Colonic mucosa (tissue), 4 donors: ENCODE data around the gene YEATS2. TPM values are rescaled to one million over a fixed set of nuclear protein-coding genes. Genes with fewer than 3 reads are reported as not detected.
"Not testable (repeated sequence)": the region's sequence is repeated elsewhere in the genome, so short reads cannot be mapped to it uniquely, and the experiment has no call there.

Experiments used
- DNase-seq: peaks from one replicate; pipeline ENCODE4 v3.0.0-alpha.2; 2020
- H3K27ac ChIP-seq: fragments of 200-600 bp; one replicate; pipeline ENCODE4 v1.8.0; 2021
- H3K27me3 ChIP-seq: fragments of 200-600 bp; one replicate; pipeline ENCODE4 v1.8.0; 2021
- H3K36me3 ChIP-seq: fragments of 200-600 bp; one replicate; pipeline ENCODE4 v1.8.0; 2021
- H3K4me1 ChIP-seq: fragments of 200-600 bp; one replicate; pipeline ENCODE4 v1.8.0; 2021; ENCODE audit warnings: mild to moderate bottlenecking
- H3K4me3 ChIP-seq: fragments of 200-600 bp; one replicate; pipeline ENCODE4 v1.8.0; 2021
- H3K9ac ChIP-seq, 2 donors: one replicate each; pipeline ENCODE4 v1.7.0; 2013; ENCODE audit warnings: control low read depth in 2 of 2, low read depth in 2 of 2, low read length in 2 of 2
- H3K9me3 ChIP-seq: fragments of 200-600 bp; one replicate; pipeline ENCODE4 v1.8.0; 2021
- CTCF ChIP-seq: fragments of 200-600 bp; IDR thresholded peaks from one replicate; pipeline ENCODE4 v1.8.0; 2022; ENCODE audit warnings: antibody characterized with exemption, mild to moderate bottlenecking
- intact Hi-C: fragments of 100-400 bp; cut with DNase I; formaldehyde crosslinking; loops from one replicate; pipeline ENCODE4 v1.14.1; 2022
- total RNA-seq, 2 donors: library from RNA; stranded (reverse); fragmentation: NEBNext Ultra II Directional in 1 of 2; extraction: Animal tissue kit (Norgen Biotek cat#: 25700) in 1 of 2; gene quantifications; one replicate each; pipeline ENCODE4 v1.2.1, GENCODE V29; 2021
- donor health status: healthy.
- donor health status: DM: no; HTN: no; CAD: no.
- donor health status: DM: no; HTN: no; CAD: no.

YEATS2 gene
- total RNA-seq, 2 donors from 2014 or later, result 17.3 to 25.2 TPM

GRCh38 chr3:183779896-183780465, 82.4 kb downstream of the YEATS2 start:
- no peaks in the 10 kb centered on the region for H3K36me3 ChIP-seq
- no peak overlapping the region for H3K9ac ChIP-seq
- TF ChIP-seq CTCF, result no peak
- H3K4me3 ChIP-seq, result no peak overlapping the region
- no peak for DNase-seq
- intact Hi-C loops, result no loop called here
- H3K27ac ChIP-seq, result no peak overlapping the region
- H3K27me3 ChIP-seq, result no peaks in the 10 kb centered on the region
- H3K9me3 ChIP-seq, result no peaks in the 10 kb centered on the region
- H3K4me1 ChIP-seq, result no peaks in the 10 kb centered on the region

DNA sequence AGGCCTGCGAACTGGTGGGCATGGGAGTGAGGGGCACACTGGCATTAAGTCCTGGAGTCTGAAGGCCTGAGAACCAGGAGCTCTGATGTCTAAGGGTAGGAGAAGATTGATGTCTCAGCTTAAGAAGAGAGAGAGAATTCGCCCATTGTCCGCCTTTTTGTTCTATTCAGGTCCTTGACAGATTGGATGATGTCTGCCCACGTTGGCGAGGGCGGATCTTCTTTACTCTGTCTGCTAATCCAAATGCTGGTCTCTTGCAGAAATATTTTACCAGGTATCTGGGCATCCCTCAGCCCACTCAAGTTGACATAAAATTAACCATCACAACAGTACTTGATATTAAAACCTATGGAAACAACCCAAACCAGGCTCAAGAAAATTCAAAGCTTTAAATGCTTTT, 83.6 kb downstream of the YEATS2 start:
- Histone ChIP-seq H3K9me3 (no peaks in the 10 kb centered on the region), H3K27me3 (no peaks in the 10 kb centered on the region), H3K36me3 (no peaks in the 10 kb centered on the region), H3K4me3 (no peak overlapping the region), H3K9ac (no peak overlapping the region), H3K4me1 (no peaks in the 10 kb centered on the region), H3K27ac (no peak overlapping the region)
- TF ChIP-seq CTCF, result no peak
- intact Hi-C loops, result no loop called here
- DNase-seq, result no peak

GRCh38 chr3:183782576-183783276, 85.1 kb downstream of the YEATS2 start:
- Histone ChIP-seq H3K36me3 (no peaks in the 10 kb centered on the region), H3K4me3 (no peak overlapping the region), H3K27me3 (no peaks in the 10 kb centered on the region), H3K4me1 (no peaks in the 10 kb centered on the region), H3K9ac (no peak overlapping the region), H3K27ac (no peak overlapping the region), H3K9me3 (no peaks in the 10 kb centered on the region)
- intact Hi-C loops, result no loop called here
- DNase-seq, result no peak
- TF ChIP-seq CTCF, result no peak

- H3K27ac ChIP-seq, H3K9ac ChIP-seq, H3K27me3 ChIP-seq, H3K9me3 ChIP-seq, H3K36me3 ChIP-seq, H3K4me3 ChIP-seq, intact Hi-C loops, DNase-seq, H3K4me1 ChIP-seq: not testable (repeated sequence)
Observed at GRCh38 chr3:183784503-183784902, 86.9 kb downstream of the YEATS2 start.

DNA sequence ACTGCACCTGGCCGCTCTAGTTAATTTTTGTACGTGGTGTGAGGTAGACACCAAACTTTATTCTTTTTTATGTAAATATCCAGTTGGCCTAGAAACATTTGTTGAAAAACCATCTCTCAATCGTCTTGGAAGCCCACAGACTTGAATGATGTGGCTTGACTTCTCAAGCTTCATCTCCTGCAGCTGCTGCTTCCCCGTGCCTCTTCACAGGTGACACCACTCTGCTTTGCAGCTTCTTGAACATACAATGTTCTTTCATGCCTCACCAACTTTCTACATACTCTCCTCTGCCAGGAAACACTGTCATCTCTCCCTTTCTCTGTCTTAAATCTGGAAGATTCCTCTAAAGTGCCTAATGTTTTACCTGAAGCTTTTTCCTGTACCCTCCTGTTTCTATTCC, 92.2 kb downstream of the YEATS2 start:
- H3K4me1 ChIP-seq, result no peaks in the 10 kb centered on the region
- no peaks in the 10 kb centered on the region for H3K27me3 ChIP-seq
- DNase-seq, result no peak
- TF ChIP-seq CTCF, result no peak
- no peak overlapping the region for H3K4me3 ChIP-seq
- no peak overlapping the region for H3K9ac ChIP-seq
- intact Hi-C loops, result no loop called here
- H3K9me3 ChIP-seq, result no peaks in the 10 kb centered on the region
- no peak overlapping the region for H3K27ac ChIP-seq
- H3K36me3 ChIP-seq, result no peaks in the 10 kb centered on the region

- no peaks in the 10 kb centered on the region for H3K4me1 ChIP-seq
- no peak for DNase-seq
- no peaks in the 10 kb centered on the region for H3K27me3 ChIP-seq
- H3K36me3 ChIP-seq, result no peaks in the 10 kb centered on the region
- H3K9ac ChIP-seq, result no peak overlapping the region
- intact Hi-C loops, result no loop called here
- no peaks in the 10 kb centered on the region for H3K9me3 ChIP-seq
- H3K27ac ChIP-seq, result no peak overlapping the region
- H3K4me3 ChIP-seq, result no peak overlapping the region
- no peak for TF ChIP-seq CTCF
Observed at GRCh38 chr3:183790700-183791099, 93.1 kb downstream of the YEATS2 start.
